Heart left ventricle (tissue), 13 donors: ENCODE data around the gene GRAMD1C.
"Not testable (repeated sequence)": the region's sequence is repeated elsewhere in the genome, so short reads cannot be mapped to it uniquely, and the experiment has no call there.

Experiments
- CTCF ChIP-seq, 12 donors: fragments of 200-600 bp; sonication (generic) in 4 of 12; IDR thresholded peaks; one replicate each; pipeline versions ENCODE4 v1.5.0 to v1.8.0; 2018 to 2022; ENCODE audit warnings: antibody characterized with exemption in 12 of 12, mild to moderate bottlenecking in 5 of 12
- POLR2A ChIP-seq, 2 donors: fragments of 450-650 bp; IDR thresholded peaks; one replicate each; pipeline ENCODE4 v1.6.1; 2017; ENCODE audit warnings: antibody characterized with exemption in 2 of 2, mild to moderate bottlenecking in 2 of 2, moderate library complexity in 2 of 2
- donor health status: ischemic (EF 13 %, LVEDD 7.1; RV severe dilation, severe dysfunction).
- donor health status: DM: no; HTN: yes; CAD: no.
- donor health status: DM: no; HTN: no; CAD: no.
- donor health status: ischemic (EF 25% LVEDD 6.9; RV normal size, moderate dysfunction).
- donor health status: ischemic (EF 25% LVEDD 5.7; RV mildly dilated, moderate dysfunction).
- donor health status: ischemic (EF 35%, LVEDD 5.7; RV mildly dilated, moderate dysfunction).
- donor health status: nonischemic (EF 11% LVEDD 7.7; RV severe dilation, severe dysfunction).
- donor health status: DM: yes; HTN: yes; CAD: no.
- donor health status: PGD.
- donor health status: ischemic (EF 29% LVEDD 5.4; RV normal size, mild dysfunction).
- donor health status: nonischemic (EF 23%, LVEDD 6.1; RV moderate dilation, normal function).

- TF ChIP-seq CTCF, POLR2A (IDR thresholded peaks at IDR 0.05): not testable (repeated sequence)
These were observed 11.3 kb downstream of the GRAMD1C start for GRCh38 chr3:113849841-113850240.
